Measurements from ENCODE around the gene SETX.

- TF ChIP-seq GATA3 (IDR thresholded peaks at IDR 0.05; ENCODE audit: low read depth, low read length) (no peak), GATA2 (IDR thresholded peaks at IDR 0.05; ENCODE audit: low read depth, low read length) (no peak)
Observed at GRCh38 chr9:132366481-132366880, 11.7 kb upstream of the SETX start.
